Hematopoietic multipotent progenitor cell treated with erythropoietin and hydrocortisone succinate and interleukin-3 and kit ligand, for 17 days (in vitro differentiated cells): ENCODE results near the gene PPP1R10.
A peak's percentile ranks its signal among the peaks of the same experiment; 100 is the strongest.

Experiments used
- DNase-seq: peaks from one replicate; pipeline ENCODE4 v3.0.0-alpha.2; 2015; ENCODE audit warnings: low spot score

PPP1R10 gene

DNA sequence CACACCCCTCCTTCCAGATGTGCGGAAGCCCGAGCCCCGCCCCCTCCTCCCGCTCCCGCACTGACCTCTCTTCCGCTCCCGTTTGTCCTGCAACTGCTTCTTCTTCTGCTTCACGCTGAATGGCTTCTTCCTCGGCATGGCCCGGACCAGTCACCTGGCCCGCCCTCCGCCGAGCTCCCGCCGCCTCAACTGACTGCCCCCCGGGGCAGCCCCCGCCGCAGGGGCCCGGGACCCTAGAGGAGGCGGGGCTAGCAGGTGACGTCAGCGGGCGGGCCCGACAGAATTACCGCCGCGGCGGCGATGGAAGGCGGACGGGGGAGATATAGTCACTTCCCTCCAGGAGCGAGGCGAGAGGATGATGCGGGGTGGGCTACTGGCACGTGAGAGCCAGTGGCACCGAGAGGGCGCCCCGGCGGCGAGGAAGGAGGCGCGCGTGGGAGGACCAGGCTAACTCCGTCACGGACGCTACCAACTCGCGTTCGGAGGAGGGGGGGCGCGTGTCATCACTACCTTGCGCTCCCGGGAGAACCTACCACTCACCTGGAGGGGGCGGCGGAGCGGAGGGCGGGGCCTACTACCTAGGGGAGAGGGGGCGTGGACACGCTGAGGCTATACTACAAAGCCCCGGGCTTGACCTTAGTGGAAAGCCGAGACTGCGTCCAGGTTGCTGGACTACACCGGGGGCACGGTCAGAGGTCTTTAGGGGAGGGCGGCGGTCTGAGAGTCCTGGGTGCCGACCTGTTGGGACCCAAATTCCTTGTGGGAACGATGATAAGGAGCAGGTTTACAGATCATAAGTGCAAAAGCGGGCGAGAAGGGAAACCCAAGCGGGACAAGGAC, 60.8 kb downstream of the PPP1R10 start, which contains the start of gene GNL1:
Gene GNL1, minus strand, starts transcription at position 424 of the 840 bp plus-strand sequence. Its CDS starts 286 bp downstream, at position 138.
- DNase-seq, result peak; percentile 95

- DNase-seq, result no peak
Measured at GRCh38 chr6:30555816-30556065, 61.3 kb downstream of the PPP1R10 start.

- no peak for DNase-seq
Measured at GRCh38 chr6:30554962-30555815, 61.9 kb downstream of the PPP1R10 start.

- DNase-seq, result no peak
Measured at GRCh38 chr6:30554404-30554803, 62.6 kb downstream of the PPP1R10 start.
